ENCODE measurements around the gene TTLL11. TPM values are rescaled to one million over a fixed set of nuclear protein-coding genes. Genes with fewer than 3 reads are reported as not detected.

Gene TTLL11
- total and polyA plus RNA-seq, 8 donors, result 3.4 to 7.5 (median 5.5) TPM

GRCh38 chr9:121820286-121821005 is 272.7 kb downstream of the TTLL11 start:
- TF ChIP-seq CTCF (IDR thresholded peaks at IDR 0.05), result no peak
- WGBS, 2 donors, result 94 to 96% methylated on average over 11 of the region's 11 CpGs
- no peaks in the 10 kb centered on the region for H3K9me3 ChIP-seq
- no peak overlapping the region for H3K27ac ChIP-seq
- no peak for DNase-seq
- no peak for ATAC-seq
- no peaks in the 10 kb centered on the region for H3K36me3 ChIP-seq
- intact Hi-C loops (cut with DNase I), result no loop called here
- no peak overlapping the region for H3K4me3 ChIP-seq
- H3K27me3 ChIP-seq, result no peaks in the 10 kb centered on the region
- no peak for FAIRE-seq
- no peaks in the 10 kb centered on the region for H3K4me1 ChIP-seq

DNA sequence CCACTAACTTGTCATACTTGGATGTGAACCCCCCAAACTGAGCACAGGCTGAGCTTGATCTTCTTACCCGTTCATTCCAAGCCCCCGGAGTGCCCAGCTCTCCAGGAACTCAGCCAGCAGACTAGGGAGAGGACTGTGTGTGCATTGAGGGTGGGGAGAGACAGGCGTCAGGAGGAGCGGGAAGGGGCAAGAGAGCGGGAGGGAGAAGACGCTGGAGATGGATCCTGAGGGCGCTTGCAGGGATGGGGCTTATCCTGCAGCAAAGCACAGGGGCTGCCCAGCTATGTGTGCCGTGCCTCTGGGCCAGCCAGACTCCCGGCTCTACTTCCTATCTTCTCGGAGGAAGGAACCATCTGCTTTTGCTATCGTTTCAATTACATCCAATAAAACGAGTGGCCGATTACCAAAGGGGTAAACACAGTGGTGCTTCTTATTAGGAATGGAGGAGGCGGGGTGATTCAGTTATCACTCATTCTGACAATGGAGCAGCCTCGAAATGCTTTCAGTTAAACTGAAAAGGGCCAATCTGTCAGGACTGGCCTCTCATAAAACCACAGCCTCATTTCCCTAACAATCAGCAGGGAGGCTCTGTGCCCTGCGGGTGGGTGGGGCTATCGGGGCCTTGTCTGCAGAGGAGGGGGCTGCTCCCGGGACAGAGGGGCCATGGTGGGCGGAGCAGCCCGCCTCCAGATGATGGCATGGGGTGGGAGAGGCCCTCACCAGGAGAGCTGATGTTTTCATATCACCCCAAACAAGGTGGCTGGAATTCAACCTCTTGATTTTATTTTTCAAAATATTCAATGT is 273.5 kb downstream of the TTLL11 start:
- H3K27me3 ChIP-seq, result no peaks in the 10 kb centered on the region
- no peak overlapping the region for H3K27ac ChIP-seq
- WGBS, 2 donors, result 79 to 82% methylated on average over 20 of the region's 20 CpGs
- no peak for FAIRE-seq
- H3K36me3 ChIP-seq, result no peaks in the 10 kb centered on the region
- no peak for ATAC-seq
- no peak overlapping the region for H3K4me3 ChIP-seq
- intact Hi-C loops (cut with DNase I), result no loop called here
- DNase-seq, result no peak
- no peaks in the 10 kb centered on the region for H3K4me1 ChIP-seq
- H3K9me3 ChIP-seq, result no peaks in the 10 kb centered on the region
- TF ChIP-seq CTCF (IDR thresholded peaks at IDR 0.05), result no peak

DNA sequence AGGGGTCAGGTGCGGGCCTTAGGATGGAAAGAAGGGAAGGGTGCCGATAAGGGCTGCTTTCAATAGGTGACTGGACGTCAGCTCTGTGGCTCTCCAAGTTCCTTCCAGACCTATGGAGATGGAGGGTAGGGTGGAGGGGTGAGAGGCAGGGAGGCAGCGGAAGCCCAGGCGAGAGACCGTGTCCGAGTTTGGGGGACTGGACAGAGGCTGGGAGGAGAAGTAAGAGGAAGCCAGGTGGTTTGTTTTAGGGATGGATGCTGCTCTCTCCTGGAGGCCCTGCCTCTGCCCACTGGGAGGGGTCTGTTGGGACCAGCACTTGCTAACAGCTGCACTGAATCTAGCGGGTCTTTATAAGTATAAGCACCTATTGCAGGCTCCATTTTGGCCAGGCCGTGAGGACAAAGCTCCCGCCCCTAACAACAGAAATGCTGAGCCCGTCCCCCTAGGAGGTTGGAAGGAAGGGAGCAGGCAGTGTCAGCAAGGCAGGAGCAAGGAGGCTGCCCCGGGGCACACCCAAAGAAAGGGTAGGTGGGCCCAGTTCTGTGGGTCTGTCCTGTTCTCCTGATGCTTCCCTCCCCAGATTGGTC is 274.2 kb downstream of the TTLL11 start:
- Histone ChIP-seq H3K27ac (no peak overlapping the region), H3K36me3 (no peaks in the 10 kb centered on the region), H3K4me1 (no peaks in the 10 kb centered on the region), H3K27me3 (no peaks in the 10 kb centered on the region), H3K9me3 (no peaks in the 10 kb centered on the region), H3K4me3 (no peak overlapping the region)
- FAIRE-seq (no peak), ATAC-seq (no peak), DNase-seq (no peak)
- WGBS, 2 donors, result 92% methylated on average over 12 of the region's 12 CpGs
- intact Hi-C loops (cut with DNase I), result no loop called here
- TF ChIP-seq CTCF (IDR thresholded peaks at IDR 0.05), result no peak

- no peak for DNase-seq
- intact Hi-C loops (cut with DNase I), result no loop called here
- 84 to 89% methylated on average over 19 of the region's 19 CpGs for WGBS, 2 donors
- no peaks in the 10 kb centered on the region for H3K4me1 ChIP-seq
- H3K4me3 ChIP-seq, result no peak overlapping the region
- H3K36me3 ChIP-seq, result no peaks in the 10 kb centered on the region
- no peaks in the 10 kb centered on the region for H3K27me3 ChIP-seq
- no peaks in the 10 kb centered on the region for H3K9me3 ChIP-seq
- no peak for ATAC-seq
- FAIRE-seq, result no peak
- TF ChIP-seq CTCF (IDR thresholded peaks at IDR 0.05), result no peak
- no peak overlapping the region for H3K27ac ChIP-seq
Measured at GRCh38 chr9:121818016-121818661, 275.0 kb downstream of the TTLL11 start.

All from pancreas (tissue), 10 donors.